Measurements from ENCODE around the gene PSMA6.

GRCh38 chr14:35353409-35354172 is 61.4 kb downstream of the PSMA6 start:
- TF ChIP-seq POLR2AphosphoS5 (IDR thresholded peaks at IDR 0.05; ENCODE audit: low read depth, low read length) (no peak), POLR2A (IDR thresholded peaks at IDR 0.05; ENCODE audit: low read depth, low read length) (no peak), PAX5 (IDR thresholded peaks at IDR 0.05; ENCODE audit: insufficient read depth, low read length, severe bottlenecking) (no peak), TAF1 (IDR thresholded peaks at IDR 0.05; ENCODE audit: low read depth, low read length) (no peak), POU2F2 (IDR thresholded peaks at IDR 0.05; ENCODE audit: low read depth, low read length) (no peak), SPI1 (IDR thresholded peaks at IDR 0.05; ENCODE audit: low read depth, low read length) (no peak)
